ENCODE data around the gene ADCY3.

GRCh38 chr2:24873619-24874018, 46.4 kb downstream of the ADCY3 start:
- TF ChIP-seq CTCF (IDR thresholded peaks at IDR 0.05 in 8 of 11, conservative IDR thresholded peaks at IDR 0.05 in 3 of 11), result no peak
- TF ChIP-seq POLR2A (IDR thresholded peaks at IDR 0.05), result no peak
